Tibial artery (tissue), 4 donors: ENCODE results near the gene NARS2.

Source experiments
- DNase-seq, 2 donors: peaks; one replicate each; pipeline ENCODE4 v3.0.0-alpha.2; 2019
- H3K27ac ChIP-seq, 2 donors: fragments of 200-600 bp; sonication (generic) in 1 of 2; 1 replicate in 1 of 2; 2 replicates in 1 of 2; pipeline ENCODE4 v1.5.1; 2018 to 2019; ENCODE audit warnings: mild to moderate bottlenecking in 1 of 2
- H3K27me3 ChIP-seq, 2 donors: fragments of 200-600 bp; sonication (generic) in 1 of 2; one replicate each; pipeline versions ENCODE4 v1.5.1 to v1.6.0; 2016 to 2019
- H3K36me3 ChIP-seq, 3 donors: fragments of 200-600 bp; sonication (generic) in 2 of 3; one replicate each; pipeline ENCODE4 v1.5.1; 2016 to 2019; ENCODE audit warnings: mild to moderate bottlenecking in 2 of 3
- H3K4me1 ChIP-seq, 4 donors: fragments of 200-600 bp; sonication (generic) in 2 of 4; 1 replicate in 3 of 4; 2 replicates in 1 of 4; pipeline ENCODE4 v1.5.1; 2016 to 2019
- H3K4me3 ChIP-seq, 2 donors: fragments of 200-600 bp; sonication (generic) in 1 of 2; 1 replicate in 1 of 2; 2 replicates in 1 of 2; pipeline ENCODE4 v1.5.1; 2018 to 2019; ENCODE audit warnings: mild to moderate bottlenecking in 2 of 2
- H3K9me3 ChIP-seq, 3 donors: fragments of 200-600 bp; sonication (generic) in 1 of 3; one replicate each; pipeline ENCODE4 v1.5.1; 2016 to 2019
- intact Hi-C: fragments of 100-400 bp; cut with DNase I; formaldehyde crosslinking; loops from one replicate; pipeline ENCODE4 v1.15.0; 2023; ENCODE audit warnings: low total_unique reads
- TF ChIP-seq, protein P1 (sequence below), 2 experiments: fragments of 200-600 bp in 1 of 2; fragments of 450-650 bp in 1 of 2; IDR thresholded peaks; one replicate each; pipeline ENCODE4 v1.5.1; 2017 to 2019; ENCODE audit warnings: antibody characterized with exemption in 2 of 2, mild to moderate bottlenecking in 1 of 2, moderate library complexity in 1 of 2

NARS2 gene

DNA sequence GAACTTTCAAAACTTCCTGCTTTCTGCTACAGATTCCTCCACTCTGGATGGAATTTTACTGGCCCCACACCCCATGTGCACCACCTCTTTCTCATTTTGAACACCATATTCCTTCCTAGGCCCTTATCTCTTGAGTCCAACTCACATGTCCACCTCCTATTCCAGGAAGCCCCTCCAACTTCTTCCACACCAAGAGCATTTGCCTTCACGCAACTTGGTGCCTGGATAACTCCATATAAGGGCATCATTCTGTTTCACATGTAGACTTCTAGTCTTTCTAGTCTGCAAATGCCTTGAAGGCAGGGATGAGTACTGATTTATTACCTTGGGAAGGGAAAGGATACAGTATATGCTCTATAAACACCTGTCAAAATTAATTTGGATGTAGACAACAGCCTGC lies 174.5 kb downstream of the NARS2 start:
- TF ChIP-seq, protein P1, sequence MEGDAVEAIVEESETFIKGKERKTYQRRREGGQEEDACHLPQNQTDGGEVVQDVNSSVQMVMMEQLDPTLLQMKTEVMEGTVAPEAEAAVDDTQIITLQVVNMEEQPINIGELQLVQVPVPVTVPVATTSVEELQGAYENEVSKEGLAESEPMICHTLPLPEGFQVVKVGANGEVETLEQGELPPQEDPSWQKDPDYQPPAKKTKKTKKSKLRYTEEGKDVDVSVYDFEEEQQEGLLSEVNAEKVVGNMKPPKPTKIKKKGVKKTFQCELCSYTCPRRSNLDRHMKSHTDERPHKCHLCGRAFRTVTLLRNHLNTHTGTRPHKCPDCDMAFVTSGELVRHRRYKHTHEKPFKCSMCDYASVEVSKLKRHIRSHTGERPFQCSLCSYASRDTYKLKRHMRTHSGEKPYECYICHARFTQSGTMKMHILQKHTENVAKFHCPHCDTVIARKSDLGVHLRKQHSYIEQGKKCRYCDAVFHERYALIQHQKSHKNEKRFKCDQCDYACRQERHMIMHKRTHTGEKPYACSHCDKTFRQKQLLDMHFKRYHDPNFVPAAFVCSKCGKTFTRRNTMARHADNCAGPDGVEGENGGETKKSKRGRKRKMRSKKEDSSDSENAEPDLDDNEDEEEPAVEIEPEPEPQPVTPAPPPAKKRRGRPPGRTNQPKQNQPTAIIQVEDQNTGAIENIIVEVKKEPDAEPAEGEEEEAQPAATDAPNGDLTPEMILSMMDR (IDR thresholded peaks at IDR 0.05), result no peak
- Histone ChIP-seq H3K27me3 (no peaks in the 10 kb centered on the region), H3K4me3 (no peak overlapping the region), H3K4me1 (peaks cover 0 to 39% (median 11%) of the 10 kb centered on the region in 4 donors), H3K36me3 (no peaks in the 10 kb centered on the region), H3K9me3 (no peaks in the 10 kb centered on the region), H3K27ac (no peak overlapping the region)
- DNase-seq, result no peak
- intact Hi-C loops, result loop anchor here (5.0 kb wide), 1 partner anchor 148 kb away; no protein-coding TSS in a partner anchor

DNA sequence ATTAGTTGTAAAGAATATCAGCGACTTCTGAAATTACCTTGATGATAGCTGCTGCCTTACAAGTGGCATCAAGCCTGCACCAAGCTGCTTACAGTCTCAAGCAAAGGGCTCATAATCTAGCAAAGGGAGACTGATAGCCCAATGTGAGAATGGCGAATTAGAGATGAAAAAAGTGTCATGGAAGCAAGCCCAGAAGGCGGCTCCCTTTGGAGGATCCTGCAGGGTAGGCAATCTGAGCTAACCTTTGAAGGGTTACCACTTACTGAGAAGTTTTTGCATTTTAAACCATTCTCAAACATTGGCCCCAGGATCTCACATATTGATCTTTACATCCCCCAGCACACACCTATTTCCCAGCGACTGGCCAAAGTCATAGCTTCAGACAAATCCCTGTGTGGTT lies 175.5 kb downstream of the NARS2 start:
- intact Hi-C loops, result no loop called here
- no peaks in the 10 kb centered on the region for H3K9me3 ChIP-seq
- H3K36me3 ChIP-seq, result no peaks in the 10 kb centered on the region
- peaks cover 0 to 43% (median 11%) of the 10 kb centered on the region in 4 donors for H3K4me1 ChIP-seq
- H3K27me3 ChIP-seq, result no peaks in the 10 kb centered on the region
- H3K27ac ChIP-seq, result no peak overlapping the region
- TF ChIP-seq, protein P1 (IDR thresholded peaks at IDR 0.05), result no peak
- H3K4me3 ChIP-seq, result no peak overlapping the region
- no peak for DNase-seq

DNA sequence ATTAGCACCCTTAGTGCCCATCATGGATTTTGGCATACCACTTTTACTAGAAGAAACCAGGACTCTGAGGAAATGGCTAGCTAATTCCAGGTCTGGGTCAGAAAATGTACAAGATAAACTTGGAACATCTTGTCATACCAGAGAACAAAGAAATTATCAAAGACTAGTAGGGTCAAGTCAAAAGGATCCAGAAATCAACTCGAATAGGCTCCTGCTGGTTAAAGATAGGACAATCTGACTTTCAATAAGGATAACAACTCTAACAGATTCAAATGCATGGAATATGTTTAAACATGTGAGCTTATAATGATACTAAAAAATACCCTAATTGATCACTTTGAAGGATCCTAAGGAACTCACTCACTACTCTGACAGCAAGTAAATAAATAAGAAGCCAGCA lies 175.9 kb downstream of the NARS2 start:
- no peak for DNase-seq
- TF ChIP-seq, protein P1 (IDR thresholded peaks at IDR 0.05), result no peak
- no peak overlapping the region for H3K27ac ChIP-seq
- H3K27me3 ChIP-seq, result no peaks in the 10 kb centered on the region
- H3K4me3 ChIP-seq, result no peak overlapping the region
- no peaks in the 10 kb centered on the region for H3K36me3 ChIP-seq
- H3K9me3 ChIP-seq, result no peaks in the 10 kb centered on the region
- intact Hi-C loops, result no loop called here
- peaks cover 0 to 39% (median 11%) of the 10 kb centered on the region in 4 donors for H3K4me1 ChIP-seq

DNA sequence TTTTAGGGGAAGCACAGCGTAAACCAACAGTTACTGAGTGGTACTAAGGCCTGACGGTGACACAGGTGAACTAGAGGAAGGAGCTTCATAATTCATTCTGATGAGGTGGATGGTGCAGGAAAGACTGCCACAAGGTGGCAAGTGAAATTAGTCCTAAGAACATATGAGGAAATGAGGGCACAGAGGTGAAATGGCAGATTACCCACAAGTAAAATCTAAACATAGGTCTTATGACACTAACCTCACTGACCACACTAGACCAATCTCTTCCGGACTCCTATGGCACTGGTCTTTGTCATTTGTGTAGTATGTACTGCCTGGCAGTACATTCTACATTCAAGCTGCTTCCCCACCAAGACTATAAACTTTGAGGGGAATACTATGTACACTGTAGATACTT lies 177.3 kb downstream of the NARS2 start:
- intact Hi-C loops, result no loop called here

DNA sequence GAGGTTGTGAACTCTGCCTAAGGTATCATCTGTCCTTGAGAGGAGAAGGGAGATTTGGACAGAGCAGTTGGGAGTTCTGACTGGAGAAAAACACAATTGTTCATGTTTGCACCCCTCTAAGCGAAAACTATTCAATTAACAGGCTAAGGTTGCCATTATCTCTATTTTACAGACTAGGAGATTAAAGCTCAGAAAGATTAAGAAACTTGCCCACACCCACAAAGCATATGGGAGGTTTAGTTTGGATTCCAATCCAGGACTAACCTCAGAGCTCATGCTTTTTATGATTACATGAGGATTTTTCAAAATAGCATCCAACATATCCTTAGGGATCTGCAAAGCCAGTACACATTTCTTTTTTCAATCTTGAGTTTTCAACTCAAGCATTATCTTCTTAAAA lies 179.1 kb downstream of the NARS2 start:
- intact Hi-C loops, result no loop called here
- Histone ChIP-seq H3K27ac (no peak overlapping the region), H3K9me3 (no peaks in the 10 kb centered on the region), H3K4me3 (no peak overlapping the region), H3K36me3 (no peaks in the 10 kb centered on the region), H3K27me3 (no peaks in the 10 kb centered on the region), H3K4me1 (peaks cover 0 to 49% (median 10%) of the 10 kb centered on the region in 4 donors)
- TF ChIP-seq, protein P1 (IDR thresholded peaks at IDR 0.05), result no peak
- DNase-seq, result no peak

More for the DNA sequence above, 177.3 kb downstream of the NARS2 start:
- no peak for DNase-seq
- H3K9me3 ChIP-seq, result no peaks in the 10 kb centered on the region
- no peak overlapping the region for H3K27ac ChIP-seq
- H3K36me3 ChIP-seq, result no peaks in the 10 kb centered on the region
- TF ChIP-seq, protein P1 (IDR thresholded peaks at IDR 0.05), result no peak
- no peak overlapping the region for H3K4me3 ChIP-seq
- H3K4me1 ChIP-seq, result peaks cover 0 to 46% (median 10%) of the 10 kb centered on the region in 4 donors
- no peaks in the 10 kb centered on the region for H3K27me3 ChIP-seq

DNA sequence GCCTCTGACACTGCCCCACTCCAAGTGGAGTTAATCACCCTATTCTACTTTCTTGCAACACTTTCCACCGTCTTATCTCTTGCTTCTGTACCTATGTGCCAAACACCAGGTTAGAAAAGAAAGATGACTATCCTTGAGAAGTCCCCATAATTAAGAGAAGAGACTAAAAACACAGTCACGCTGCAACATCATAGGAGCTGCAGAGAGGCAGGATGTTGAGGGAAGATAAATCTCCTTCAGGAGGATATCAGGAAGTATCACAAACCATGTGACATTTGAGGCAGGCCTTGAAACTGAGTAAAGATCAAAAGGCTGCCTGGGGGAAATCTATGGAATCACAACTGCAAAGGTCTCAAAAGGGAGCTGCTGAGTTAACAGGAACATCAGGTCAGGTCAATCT lies 181.8 kb downstream of the NARS2 start:
- TF ChIP-seq, protein P1 (IDR thresholded peaks at IDR 0.05), result no peak
- intact Hi-C loops, result no loop called here
- Histone ChIP-seq H3K27me3 (no peaks in the 10 kb centered on the region), H3K4me3 (no peak overlapping the region), H3K27ac (no peak overlapping the region), H3K4me1 (peaks cover 0 to 28% (median 3%) of the 10 kb centered on the region in 4 donors), H3K9me3 (no peaks in the 10 kb centered on the region), H3K36me3 (no peaks in the 10 kb centered on the region)
- no peak for DNase-seq
